Activated CD4-positive, alpha-beta T cell treated with anti-CD3 and anti-CD28 coated beads, Interleukin-2, amount 50 U/mL, for 24 hours (primary cell): ENCODE measurements around the gene OBI1.

Source experiments
- DNase-seq, 2 donors: peaks; one replicate each; pipeline ENCODE4 v3.0.0-alpha.2; 2020; ENCODE audit warnings: low read depth in 1 of 2, low spot score in 1 of 2

Gene OBI1

GRCh38 chr13:78658630-78659449 lies at the start of gene OBI1:
Gene OBI1, minus strand, starts transcription at chr13:78659155. Its CDS starts 35 bp downstream, at chr13:78659120.
- DNase-seq: peak; percentile 81 to 85

- DNase-seq: no peak
Measured at GRCh38 chr13:78701383-78701782, 42.4 kb upstream of the OBI1 start.

- no peak for DNase-seq
Measured at GRCh38 chr13:78700121-78700910, 41.4 kb upstream of the OBI1 start.

- no peak for DNase-seq
Measured at GRCh38 chr13:78689011-78689410, 30.1 kb upstream of the OBI1 start.

- no peak for DNase-seq
Measured at GRCh38 chr13:78686461-78686860, 27.5 kb upstream of the OBI1 start.

GRCh38 chr13:78680576-78681350 lies 21.8 kb upstream of the OBI1 start:
- DNase-seq: no peak

- no peak for DNase-seq
Measured at GRCh38 chr13:78680115-78680561, 21.2 kb upstream of the OBI1 start.

GRCh38 chr13:78679329-78679728 lies 20.4 kb upstream of the OBI1 start:
- no peak for DNase-seq

GRCh38 chr13:78675112-78675511 lies 16.2 kb upstream of the OBI1 start:
- DNase-seq: no peak

GRCh38 chr13:78674638-78675037 lies 15.7 kb upstream of the OBI1 start:
- DNase-seq: no peak

GRCh38 chr13:78662467-78662866 lies 3.5 kb upstream of the OBI1 start:
- no peak for DNase-seq

GRCh38 chr13:78660495-78660857 lies 1.5 kb upstream of the OBI1 start:
- DNase-seq: no peak

- no peak for DNase-seq
Measured at GRCh38 chr13:78659732-78660494, 958 bp upstream of the OBI1 start.

GRCh38 chr13:78659450-78659730 lies 435 bp upstream of the OBI1 start:
- no peak for DNase-seq

GRCh38 chr13:78657699-78658629 lies 991 bp downstream of the OBI1 start:
- no peak for DNase-seq

GRCh38 chr13:78655906-78656305 lies 3.0 kb downstream of the OBI1 start:
- DNase-seq: no peak

- DNase-seq: no peak
Measured at GRCh38 chr13:78655007-78655406, 3.9 kb downstream of the OBI1 start.

GRCh38 chr13:78652651-78653050 lies 6.3 kb downstream of the OBI1 start:
- DNase-seq: no peak

- no peak for DNase-seq
Measured at GRCh38 chr13:78650717-78651083, 8.3 kb downstream of the OBI1 start.
